ENCODE results near the gene COBL. TPM values are rescaled to one million over a fixed set of nuclear protein-coding genes. Genes with fewer than 3 reads are reported as not detected.

COBL gene
- total RNA-seq, 2 experiments from 2014 or later, result not detected

GRCh38 chr7:51101111-51101757, 215.4 kb downstream of the COBL start:
- POLR2A ChIA-PET, result no interaction called here
- H3K4me1 Mint-ChIP-seq, result no peaks in the 10 kb centered on the region
- ATAC-seq (ENCODE audit: low read depth) (no peak), DNase-seq (no peak)
- no peak overlapping the region for H3K4me3 Mint-ChIP-seq
- peaks cover 1% of the 10 kb centered on the region for H3K9me3 Mint-ChIP-seq
- no peak overlapping the region for H3K27ac Mint-ChIP-seq
- peaks cover 9% of the 10 kb centered on the region for H3K27me3 Mint-ChIP-seq
- no peaks in the 10 kb centered on the region for H3K36me3 Mint-ChIP-seq

GRCh38 chr7:51090411-51090810, 226.2 kb downstream of the COBL start:
- DNase-seq (no peak), ATAC-seq (ENCODE audit: low read depth) (no peak)
- H3K27me3 Mint-ChIP-seq, result peaks cover 6% of the 10 kb centered on the region
- H3K4me1 Mint-ChIP-seq, result no peaks in the 10 kb centered on the region
- H3K4me3 Mint-ChIP-seq, result no peak overlapping the region
- H3K36me3 Mint-ChIP-seq, result no peaks in the 10 kb centered on the region
- H3K27ac Mint-ChIP-seq, result no peak overlapping the region
- POLR2A ChIA-PET, result no interaction called here
- H3K9me3 Mint-ChIP-seq, result peaks cover 11% of the 10 kb centered on the region

DNA sequence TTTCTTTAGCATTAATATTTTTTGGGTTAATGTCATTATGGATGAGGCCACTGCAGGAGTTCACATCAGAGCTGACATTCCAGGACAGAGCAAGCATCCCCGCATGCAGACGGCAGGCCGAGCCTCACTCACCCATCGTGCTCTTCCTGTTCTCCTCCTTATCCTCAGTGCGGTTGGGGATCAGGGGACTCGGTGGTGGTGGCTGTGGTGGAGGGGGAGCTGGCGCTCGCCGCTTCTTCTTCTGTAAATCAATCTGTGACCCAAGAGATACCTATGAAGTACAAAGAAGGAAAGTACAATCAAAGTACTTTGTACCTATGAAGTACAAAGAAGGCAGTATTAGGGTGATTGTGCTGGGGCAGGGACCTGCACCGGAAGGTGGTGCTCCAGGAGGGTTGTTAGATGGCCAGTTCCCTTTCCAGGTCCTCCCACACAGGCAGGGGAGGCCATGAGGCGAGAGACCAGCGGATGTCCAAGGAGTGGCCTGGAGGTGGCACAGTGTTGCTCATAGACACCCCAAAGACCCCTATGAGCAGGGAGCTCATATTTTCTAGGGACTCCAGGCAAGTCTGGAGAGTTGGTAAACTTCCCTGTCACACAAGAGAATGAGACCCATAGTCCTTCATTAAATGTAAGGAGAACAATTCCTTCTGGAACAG, 231.4 kb downstream of the COBL start:
- POLR2A ChIA-PET, result no interaction called here
- Mint-ChIP-seq H3K36me3 (no peaks in the 10 kb centered on the region), H3K4me1 (no peaks in the 10 kb centered on the region), H3K9me3 (no peaks in the 10 kb centered on the region), H3K27me3 (no peaks in the 10 kb centered on the region), H3K27ac (no peak overlapping the region), H3K4me3 (no peak overlapping the region)
- no peak for DNase-seq
- no peak for ATAC-seq (ENCODE audit: low read depth)

DNA sequence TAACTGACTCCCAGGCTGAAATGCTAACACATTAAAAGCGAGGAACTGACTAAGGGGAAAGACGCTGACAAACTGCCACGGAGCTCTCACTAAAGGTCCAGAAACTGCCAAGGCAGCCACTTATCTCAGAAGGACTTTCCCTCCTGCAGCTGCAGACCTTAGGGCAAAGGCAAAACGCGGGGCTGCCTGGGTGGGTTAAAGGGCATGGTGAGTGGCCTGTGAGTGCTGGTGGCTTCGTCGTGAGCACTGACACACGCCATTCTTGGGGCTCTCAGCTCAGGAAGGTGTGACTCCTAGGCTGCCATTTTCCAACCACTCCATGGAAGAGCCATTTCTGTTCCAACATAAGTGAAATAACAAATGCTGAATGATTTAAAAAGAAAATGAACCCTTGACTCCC, 232.5 kb downstream of the COBL start:
- no peak overlapping the region for H3K4me3 Mint-ChIP-seq
- no peaks in the 10 kb centered on the region for H3K4me1 Mint-ChIP-seq
- ATAC-seq (ENCODE audit: low read depth) (no peak), DNase-seq (no peak)
- H3K9me3 Mint-ChIP-seq, result no peaks in the 10 kb centered on the region
- POLR2A ChIA-PET, result no interaction called here
- no peaks in the 10 kb centered on the region for H3K27me3 Mint-ChIP-seq
- H3K27ac Mint-ChIP-seq, result no peak overlapping the region
- no peaks in the 10 kb centered on the region for H3K36me3 Mint-ChIP-seq

- no peak for ATAC-seq (ENCODE audit: low read depth)
- POLR2A ChIA-PET, result no interaction called here
- Mint-ChIP-seq H3K4me3 (no peak overlapping the region), H3K4me1 (no peaks in the 10 kb centered on the region), H3K36me3 (no peaks in the 10 kb centered on the region), H3K27me3 (no peaks in the 10 kb centered on the region), H3K9me3 (no peaks in the 10 kb centered on the region), H3K27ac (no peak overlapping the region)
- no peak for DNase-seq
Observed at GRCh38 chr7:51082940-51083533, 233.6 kb downstream of the COBL start.

DNA sequence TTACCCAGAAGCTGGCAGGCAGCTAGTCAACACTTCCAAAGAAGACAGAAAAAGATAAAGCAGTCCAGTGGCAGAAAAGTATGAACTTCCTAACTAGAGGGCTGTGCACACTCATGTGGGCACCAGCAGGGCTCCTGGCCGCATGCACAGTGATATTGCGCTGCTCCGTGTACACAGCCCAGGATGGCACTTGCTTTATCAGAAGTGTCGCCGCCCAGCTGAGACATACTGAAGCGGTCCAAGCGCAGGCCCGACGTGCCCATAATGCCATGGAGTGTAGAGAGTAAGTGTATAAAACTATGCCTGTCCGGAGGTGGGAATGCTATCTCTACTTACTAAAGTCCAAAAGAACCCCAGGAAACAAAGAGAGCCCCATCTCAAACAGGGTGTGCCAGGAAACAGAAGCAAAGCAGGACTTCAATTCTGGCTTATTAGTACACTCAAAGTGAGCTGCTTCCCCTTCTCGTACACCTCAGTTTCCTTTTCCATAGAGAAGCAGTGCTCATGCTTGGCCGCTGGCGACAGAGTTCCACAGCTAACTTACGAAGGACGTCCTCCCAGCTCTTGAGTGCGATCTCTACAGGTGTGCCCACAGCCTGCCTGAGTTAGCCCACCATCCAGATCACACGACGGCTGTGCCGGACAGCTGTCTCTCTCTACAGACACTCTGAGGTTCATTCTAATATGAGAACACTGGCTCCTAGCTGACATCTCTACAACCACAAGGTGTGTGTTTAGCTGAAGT, 234.3 kb downstream of the COBL start:
- H3K27me3 Mint-ChIP-seq, result no peaks in the 10 kb centered on the region
- ATAC-seq (ENCODE audit: low read depth) (no peak), DNase-seq (no peak)
- POLR2A ChIA-PET, result no interaction called here
- H3K4me1 Mint-ChIP-seq, result no peaks in the 10 kb centered on the region
- H3K27ac Mint-ChIP-seq, result no peak overlapping the region
- H3K9me3 Mint-ChIP-seq, result no peaks in the 10 kb centered on the region
- H3K36me3 Mint-ChIP-seq, result no peaks in the 10 kb centered on the region
- no peak overlapping the region for H3K4me3 Mint-ChIP-seq

- Mint-ChIP-seq H3K27ac (no peak overlapping the region), H3K36me3 (no peaks in the 10 kb centered on the region), H3K4me1 (no peaks in the 10 kb centered on the region), H3K27me3 (no peaks in the 10 kb centered on the region), H3K9me3 (no peaks in the 10 kb centered on the region), H3K4me3 (no peak overlapping the region)
- no peak for ATAC-seq (ENCODE audit: low read depth)
- POLR2A ChIA-PET, result no interaction called here
- DNase-seq, result no peak
Observed at GRCh38 chr7:51081270-51081890, 235.2 kb downstream of the COBL start.

- H3K9me3 Mint-ChIP-seq, result no peaks in the 10 kb centered on the region
- H3K27ac Mint-ChIP-seq, result no peak overlapping the region
- ATAC-seq (ENCODE audit: low read depth) (no peak), DNase-seq (no peak)
- H3K4me1 Mint-ChIP-seq, result no peaks in the 10 kb centered on the region
- H3K27me3 Mint-ChIP-seq, result no peaks in the 10 kb centered on the region
- no peak overlapping the region for H3K4me3 Mint-ChIP-seq
- POLR2A ChIA-PET, result no interaction called here
- no peaks in the 10 kb centered on the region for H3K36me3 Mint-ChIP-seq
Observed at GRCh38 chr7:51080622-51081269, 235.9 kb downstream of the COBL start.

DNA sequence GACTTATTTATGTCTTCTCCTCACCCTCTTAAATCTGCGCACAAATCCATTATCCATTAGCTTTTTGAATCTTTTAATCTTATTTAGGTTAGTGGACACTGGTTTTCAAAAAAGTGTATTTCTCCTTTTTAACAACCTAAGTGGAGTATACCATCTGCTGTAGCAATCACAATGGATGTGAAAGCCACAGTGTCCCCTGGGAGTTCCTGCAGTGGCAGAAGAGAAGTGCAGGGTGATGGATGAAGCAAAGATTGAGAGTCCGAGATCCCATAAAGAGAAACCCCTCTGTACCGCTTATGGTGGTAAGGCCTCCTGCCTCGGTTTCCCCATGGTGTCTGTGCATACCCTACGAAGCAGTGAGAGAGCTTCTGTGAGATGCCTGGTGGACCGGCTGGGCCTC, 236.4 kb downstream of the COBL start:
- Mint-ChIP-seq H3K4me1 (no peaks in the 10 kb centered on the region), H3K27me3 (no peaks in the 10 kb centered on the region), H3K27ac (no peak overlapping the region), H3K36me3 (no peaks in the 10 kb centered on the region), H3K4me3 (no peak overlapping the region), H3K9me3 (no peaks in the 10 kb centered on the region)
- ATAC-seq (ENCODE audit: low read depth), result no peak
- POLR2A ChIA-PET, result no interaction called here
- DNase-seq, result no peak

DNA sequence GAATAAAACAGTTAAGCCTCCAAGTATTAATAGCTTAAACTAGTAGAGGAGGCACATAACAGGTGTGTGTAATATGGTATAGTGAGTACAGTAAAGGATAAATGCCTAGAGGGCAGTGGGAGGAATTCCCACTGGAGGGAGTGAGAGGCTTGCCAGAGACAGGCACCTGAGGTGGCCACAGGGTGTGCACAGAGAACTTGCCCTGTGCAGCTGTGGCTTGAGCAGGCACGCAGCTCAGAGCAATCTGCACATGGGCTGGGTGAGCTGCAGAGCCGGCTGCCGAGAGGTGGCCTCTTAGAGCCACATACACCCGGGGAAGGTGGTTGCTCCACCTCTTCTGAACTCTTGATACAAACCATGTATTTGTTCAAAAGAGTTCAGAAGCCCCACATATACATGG, 237.1 kb downstream of the COBL start:
- POLR2A ChIA-PET, result no interaction called here
- H3K4me1 Mint-ChIP-seq, result no peaks in the 10 kb centered on the region
- H3K27ac Mint-ChIP-seq, result no peak overlapping the region
- no peaks in the 10 kb centered on the region for H3K27me3 Mint-ChIP-seq
- H3K9me3 Mint-ChIP-seq, result no peaks in the 10 kb centered on the region
- no peaks in the 10 kb centered on the region for H3K36me3 Mint-ChIP-seq
- no peak for DNase-seq
- H3K4me3 Mint-ChIP-seq, result no peak overlapping the region
- ATAC-seq (ENCODE audit: low read depth), result no peak

- H3K27me3 Mint-ChIP-seq, result no peaks in the 10 kb centered on the region
- ATAC-seq (ENCODE audit: low read depth), result no peak
- POLR2A ChIA-PET, result no interaction called here
- no peak overlapping the region for H3K27ac Mint-ChIP-seq
- H3K4me1 Mint-ChIP-seq, result no peaks in the 10 kb centered on the region
- DNase-seq, result no peak
- H3K4me3 Mint-ChIP-seq, result no peak overlapping the region
- H3K36me3 Mint-ChIP-seq, result no peaks in the 10 kb centered on the region
- no peaks in the 10 kb centered on the region for H3K9me3 Mint-ChIP-seq
Observed at GRCh38 chr7:51078653-51079052, 238.0 kb downstream of the COBL start.

DNA sequence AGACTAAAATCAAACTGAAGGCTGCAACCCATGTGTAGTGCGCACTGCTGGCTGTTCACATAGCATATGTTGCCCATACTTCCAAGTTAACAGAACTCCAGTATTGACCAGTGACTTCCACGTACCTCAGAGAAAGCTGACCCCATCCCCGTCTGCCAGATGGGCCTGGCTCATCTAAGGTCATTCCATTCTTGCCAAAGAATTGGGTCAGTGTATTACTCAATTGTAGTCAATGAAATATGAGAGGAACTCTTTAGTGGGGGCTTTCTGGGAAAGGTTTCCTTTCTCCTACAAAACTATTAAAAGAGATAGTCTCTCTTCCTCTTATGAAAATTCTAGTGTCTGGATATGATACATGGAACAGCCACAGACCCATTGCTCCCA, 238.6 kb downstream of the COBL start:
- no peaks in the 10 kb centered on the region for H3K4me1 Mint-ChIP-seq
- DNase-seq (no peak), ATAC-seq (ENCODE audit: low read depth) (no peak)
- no peaks in the 10 kb centered on the region for H3K9me3 Mint-ChIP-seq
- POLR2A ChIA-PET, result no interaction called here
- H3K27ac Mint-ChIP-seq, result no peak overlapping the region
- H3K4me3 Mint-ChIP-seq, result no peak overlapping the region
- H3K36me3 Mint-ChIP-seq, result no peaks in the 10 kb centered on the region
- no peaks in the 10 kb centered on the region for H3K27me3 Mint-ChIP-seq

DNA sequence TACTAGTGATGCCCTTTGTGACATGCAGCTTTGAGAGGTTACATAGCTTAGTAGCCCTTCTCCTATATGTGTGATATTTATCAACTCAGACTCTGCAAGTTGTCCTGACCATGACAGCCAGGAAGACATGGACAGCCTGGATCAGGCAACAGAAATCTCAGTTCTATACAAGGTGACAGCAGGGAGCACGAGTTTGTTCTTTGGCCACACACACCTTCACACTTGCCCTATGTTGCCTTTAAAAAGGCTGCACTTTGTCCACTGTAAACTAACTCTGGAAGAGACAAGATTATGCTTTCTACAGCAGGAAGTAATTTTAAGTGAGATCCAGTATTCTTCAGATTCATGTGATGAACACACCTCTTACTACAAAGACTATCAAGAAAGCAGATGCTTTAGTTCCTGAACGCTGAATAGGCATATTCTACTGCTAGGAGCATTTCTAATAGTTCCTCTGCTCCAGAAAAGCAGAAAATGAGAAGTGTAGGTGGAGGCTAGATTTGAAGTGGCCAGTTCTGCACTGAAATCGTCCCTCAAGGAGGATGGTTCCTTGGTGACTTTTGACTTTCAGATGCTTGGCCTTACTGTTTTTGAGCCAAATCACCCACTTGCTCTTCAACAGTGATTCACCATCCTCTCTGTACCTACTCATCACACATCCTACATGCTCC, 239.2 kb downstream of the COBL start:
- ATAC-seq (ENCODE audit: low read depth), result no peak
- POLR2A ChIA-PET, result no interaction called here

More for the DNA sequence above, 239.2 kb downstream of the COBL start:
- Mint-ChIP-seq H3K27me3 (no peaks in the 10 kb centered on the region), H3K4me3 (no peak overlapping the region), H3K36me3 (no peaks in the 10 kb centered on the region), H3K4me1 (no peaks in the 10 kb centered on the region), H3K9me3 (no peaks in the 10 kb centered on the region), H3K27ac (no peak overlapping the region)
- DNase-seq, result no peak

All from activated naive CD8-positive, alpha-beta T cell treated with anti-CD3 and anti-CD28 coated beads, Interleukin-2, amount 10 ng/mL, durations not matched to agents 7 days and 5 days (primary cell).